Astrocyte (in vitro differentiated cells and primary cell): ENCODE results near the gene CHST11.

Experiments used
- EZH2 ChIP-seq: IDR thresholded peaks from 2 replicates; pipeline ENCODE4 v1.6.1; 2012; ENCODE audit warnings: mild to moderate bottlenecking, low read length, inconsistent platforms; ENCODE audit not compliant: insufficient read depth
- TF ChIP-seq, protein P1 (sequence below): IDR thresholded peaks from 2 replicates; pipeline ENCODE4 v1.5.1; 2011; ENCODE audit warnings: low read depth, mild to moderate bottlenecking, inconsistent platforms, low read length, moderate library complexity; ENCODE audit not compliant: insufficient read depth

GRCh38 chr12:104707794-104708558 lies 251.2 kb downstream of the CHST11 start:
- TF ChIP-seq, protein P1, sequence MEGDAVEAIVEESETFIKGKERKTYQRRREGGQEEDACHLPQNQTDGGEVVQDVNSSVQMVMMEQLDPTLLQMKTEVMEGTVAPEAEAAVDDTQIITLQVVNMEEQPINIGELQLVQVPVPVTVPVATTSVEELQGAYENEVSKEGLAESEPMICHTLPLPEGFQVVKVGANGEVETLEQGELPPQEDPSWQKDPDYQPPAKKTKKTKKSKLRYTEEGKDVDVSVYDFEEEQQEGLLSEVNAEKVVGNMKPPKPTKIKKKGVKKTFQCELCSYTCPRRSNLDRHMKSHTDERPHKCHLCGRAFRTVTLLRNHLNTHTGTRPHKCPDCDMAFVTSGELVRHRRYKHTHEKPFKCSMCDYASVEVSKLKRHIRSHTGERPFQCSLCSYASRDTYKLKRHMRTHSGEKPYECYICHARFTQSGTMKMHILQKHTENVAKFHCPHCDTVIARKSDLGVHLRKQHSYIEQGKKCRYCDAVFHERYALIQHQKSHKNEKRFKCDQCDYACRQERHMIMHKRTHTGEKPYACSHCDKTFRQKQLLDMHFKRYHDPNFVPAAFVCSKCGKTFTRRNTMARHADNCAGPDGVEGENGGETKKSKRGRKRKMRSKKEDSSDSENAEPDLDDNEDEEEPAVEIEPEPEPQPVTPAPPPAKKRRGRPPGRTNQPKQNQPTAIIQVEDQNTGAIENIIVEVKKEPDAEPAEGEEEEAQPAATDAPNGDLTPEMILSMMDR, result no peak
- TF ChIP-seq EZH2, result no peak
